COR-L47 (cell line): Measurements from ENCODE around the gene NDFIP1.

Source experiments
- DNase-seq: peaks from one replicate; lab custom pipeline; 2025; lab: John Stamatoyannopoulos, UW

NDFIP1 gene

DNA sequence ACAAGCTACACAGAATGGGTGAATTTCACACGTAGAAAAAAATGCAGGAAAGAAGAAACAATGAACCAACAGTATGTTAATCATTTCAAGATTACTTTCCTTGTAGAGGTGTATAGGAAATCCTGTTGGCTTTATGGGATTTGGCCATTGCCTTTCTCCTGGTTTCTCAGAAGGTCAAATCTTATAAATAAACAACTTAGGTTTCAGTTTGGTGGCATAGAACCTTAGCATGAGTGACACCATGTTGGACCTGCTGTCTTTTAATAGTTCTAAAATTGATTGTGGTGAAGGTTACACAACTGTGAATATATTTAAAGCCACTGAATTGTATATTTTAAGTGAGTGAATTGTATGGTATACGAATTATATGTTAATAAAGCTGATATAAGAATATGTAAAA, 16.7 kb upstream of the NDFIP1 start:
- DNase-seq, result no peak

DNA sequence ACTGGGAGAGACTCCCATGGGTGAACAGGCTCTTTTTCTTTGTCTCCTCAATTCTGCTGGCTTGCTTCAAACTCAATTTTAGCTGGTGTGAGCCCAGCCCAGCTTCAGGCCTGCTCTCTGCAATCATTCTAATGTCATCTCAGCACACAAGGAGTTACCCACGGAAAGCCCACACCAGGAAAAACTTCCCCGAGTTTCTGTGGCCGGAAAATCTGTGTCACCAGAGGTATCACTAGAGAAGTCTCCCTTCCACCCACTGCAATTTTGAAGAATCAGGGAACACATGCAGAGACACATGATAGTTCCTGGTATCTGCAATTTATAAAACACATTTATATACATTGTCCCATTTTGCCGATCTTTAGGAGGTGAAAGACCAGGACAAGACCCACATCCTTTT, 13.5 kb upstream of the NDFIP1 start:
- no peak for DNase-seq

DNA sequence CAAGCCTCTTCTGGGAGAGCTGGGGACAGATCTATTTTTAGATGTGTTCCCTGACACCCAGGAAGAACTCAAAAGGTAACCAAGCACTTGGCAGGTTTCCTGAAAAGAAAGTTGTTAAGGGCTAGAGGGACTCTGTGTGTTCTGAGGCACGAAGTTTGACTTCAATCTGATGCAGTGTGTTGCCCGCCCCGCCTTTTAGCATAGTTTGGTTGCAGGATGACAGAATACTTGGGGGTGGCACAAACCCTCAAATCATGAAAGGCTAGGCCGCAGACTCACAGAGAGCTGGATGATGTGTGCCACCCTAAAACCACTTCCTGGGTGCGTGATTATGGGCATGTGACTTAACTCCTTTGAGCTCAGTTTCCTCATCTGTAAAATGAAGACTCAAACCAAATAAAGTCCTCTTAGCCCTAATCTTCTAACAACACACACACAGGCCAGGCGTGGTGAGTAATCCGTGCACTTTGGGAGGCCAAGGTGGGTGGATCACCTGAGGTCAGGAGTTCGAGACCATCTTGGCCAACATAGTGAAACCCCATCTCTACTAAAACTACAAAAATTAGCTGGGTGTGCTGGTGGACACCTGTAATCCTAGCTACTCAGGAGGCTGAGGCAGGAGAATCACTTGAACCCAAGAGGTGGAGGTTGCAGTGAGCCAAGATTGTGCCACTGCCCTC, 12.8 kb upstream of the NDFIP1 start:
- DNase-seq, result no peak

DNA sequence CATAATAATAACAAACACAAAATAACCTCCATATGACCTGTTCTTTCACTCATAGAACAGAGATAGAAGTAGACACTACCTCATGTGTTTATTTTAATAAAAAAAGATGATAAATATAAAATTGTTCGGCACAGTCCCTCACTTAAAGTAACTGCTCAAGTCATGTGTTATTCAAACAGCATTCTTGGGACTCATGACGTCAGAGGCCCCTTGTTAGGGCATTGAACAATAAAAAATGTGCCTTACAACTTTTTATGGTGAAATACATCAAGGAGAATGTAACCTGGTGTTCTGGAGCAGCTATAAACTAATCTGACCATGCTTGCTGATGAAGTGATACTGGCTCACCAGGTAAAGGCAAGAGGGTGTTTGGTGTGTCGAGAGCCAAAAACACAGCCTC, 12.2 kb upstream of the NDFIP1 start:
- DNase-seq, result no peak

DNA sequence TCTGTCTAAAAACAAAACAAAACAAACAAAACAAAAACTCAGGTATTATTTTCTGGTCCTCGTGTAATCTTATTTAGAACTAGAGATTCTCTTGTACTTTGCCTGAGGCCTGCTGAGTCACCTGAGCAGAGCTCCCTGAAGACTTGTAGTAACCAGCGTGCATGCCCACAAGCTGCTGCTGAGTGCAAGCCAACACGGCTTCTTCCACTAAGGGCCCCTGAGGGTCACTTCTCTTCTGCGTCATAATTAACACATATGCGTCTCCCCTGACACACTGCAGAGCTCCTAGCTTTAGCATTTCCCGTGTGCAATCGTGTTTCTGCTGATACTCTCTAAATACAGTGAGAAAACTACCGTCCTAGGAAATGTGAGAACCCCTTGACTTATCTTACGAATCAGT, 10.9 kb upstream of the NDFIP1 start:
- DNase-seq, result no peak

DNA sequence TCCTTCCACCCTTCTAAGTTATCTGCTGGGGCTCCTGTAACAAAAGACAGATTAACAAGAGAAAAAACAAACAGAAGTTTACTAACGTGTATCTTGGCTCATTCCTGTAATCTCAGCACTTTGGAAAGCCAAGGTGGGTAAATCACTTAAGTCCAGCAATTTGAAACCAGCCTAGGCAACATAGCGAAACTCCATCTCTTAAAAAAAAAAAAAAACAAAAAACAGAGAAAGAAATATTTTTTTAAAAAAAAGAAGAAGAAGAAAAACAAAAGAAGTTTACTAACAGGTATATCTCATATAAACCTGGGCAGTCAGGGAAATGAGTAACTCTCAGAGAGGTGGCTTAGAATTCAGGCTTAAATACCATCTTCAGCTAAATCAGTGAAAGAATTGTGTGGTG, 10.3 kb upstream of the NDFIP1 start:
- no peak for DNase-seq

DNA sequence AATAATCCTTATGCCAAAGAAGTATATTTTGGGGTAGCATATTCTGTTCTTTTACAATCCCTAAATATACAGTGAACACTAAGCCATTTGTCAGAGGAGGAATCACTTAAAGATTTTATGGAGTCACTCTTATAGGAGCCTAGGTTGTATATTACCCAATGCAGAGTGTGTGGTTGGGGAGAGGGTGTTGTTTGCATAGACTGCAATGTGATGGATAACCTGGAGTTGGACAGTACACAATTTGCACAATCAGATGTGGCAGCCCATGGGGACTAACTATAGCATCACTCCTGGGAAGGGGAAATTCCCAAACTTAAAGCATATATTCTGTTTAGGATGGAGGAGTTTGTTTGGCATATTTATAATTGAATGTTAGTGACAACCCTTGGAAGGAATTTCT, 9.6 kb upstream of the NDFIP1 start:
- DNase-seq, result no peak

DNA sequence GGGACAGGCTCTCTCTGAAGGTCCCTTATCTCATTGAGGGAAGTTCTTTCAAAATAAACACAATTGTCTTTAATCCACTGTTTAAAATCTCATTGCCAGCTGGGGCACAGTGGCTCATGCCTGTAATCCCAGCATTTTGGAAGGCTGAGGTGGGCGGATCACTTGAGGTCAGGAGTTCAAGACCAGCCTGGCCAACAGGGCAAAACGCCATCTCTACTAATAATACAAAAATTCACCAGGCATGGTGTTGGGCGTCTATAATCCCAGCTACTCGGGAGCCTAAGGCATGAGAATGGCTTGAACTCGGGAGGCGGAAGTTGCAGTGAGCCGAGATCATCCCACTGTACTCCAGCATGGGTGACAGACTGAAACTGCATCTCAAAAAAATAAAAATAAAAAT, 8.3 kb upstream of the NDFIP1 start:
- DNase-seq, result no peak

DNA sequence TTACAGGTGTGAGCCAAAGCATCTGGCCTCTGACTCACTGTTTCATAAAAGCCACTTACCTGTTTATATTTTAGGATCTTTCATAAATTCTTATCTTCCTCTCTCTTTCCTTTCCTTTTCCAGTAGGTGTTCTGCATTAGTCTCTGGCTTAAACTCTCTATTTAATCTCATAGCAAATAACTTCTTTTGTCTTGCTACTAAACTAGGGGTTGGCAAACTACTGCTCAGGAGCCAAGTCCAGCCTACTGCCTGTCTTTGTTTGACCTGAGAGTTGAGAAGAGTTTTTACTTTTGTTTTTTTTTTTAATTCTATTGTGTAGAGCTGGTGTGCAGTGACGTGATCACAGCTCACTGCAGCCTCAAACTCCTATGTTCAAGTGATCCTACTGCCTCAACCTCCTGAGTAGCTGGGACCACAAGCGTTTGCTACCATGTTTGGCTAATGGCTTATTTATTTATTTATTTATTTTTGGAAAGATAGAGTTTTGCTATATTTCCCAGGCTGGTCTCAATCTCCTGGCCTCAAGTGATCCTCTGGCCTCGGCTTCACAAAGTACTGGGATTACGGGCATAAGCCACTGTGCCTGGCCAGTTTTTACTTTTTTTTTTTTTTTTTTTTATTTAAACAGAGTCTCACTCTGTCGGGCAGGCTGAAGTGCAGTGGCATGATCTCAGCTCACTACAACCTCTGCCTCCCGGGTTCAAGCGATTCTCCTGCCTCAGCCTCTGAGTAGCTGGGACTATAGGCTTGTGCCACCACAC, 5.4 kb upstream of the NDFIP1 start:
- no peak for DNase-seq

DNA sequence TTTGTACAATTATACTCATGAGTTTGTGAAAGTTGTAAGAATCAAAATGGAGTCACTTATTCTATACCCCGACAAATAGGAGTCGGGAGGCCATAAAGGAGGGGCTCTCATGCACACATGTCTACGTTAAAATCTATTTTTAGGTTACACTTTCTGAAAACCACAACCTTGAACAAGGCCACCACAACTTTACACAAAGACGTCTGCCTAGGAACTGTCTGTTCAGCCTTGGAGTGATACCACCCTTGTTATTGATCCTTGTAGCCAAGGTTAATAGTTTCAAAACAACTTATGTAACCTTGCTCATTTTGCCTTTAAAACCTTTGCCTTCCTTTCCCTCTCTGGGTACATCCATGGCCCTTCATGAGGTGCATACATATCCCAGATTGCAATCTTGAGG, 4.1 kb upstream of the NDFIP1 start:
- no peak for DNase-seq

DNA sequence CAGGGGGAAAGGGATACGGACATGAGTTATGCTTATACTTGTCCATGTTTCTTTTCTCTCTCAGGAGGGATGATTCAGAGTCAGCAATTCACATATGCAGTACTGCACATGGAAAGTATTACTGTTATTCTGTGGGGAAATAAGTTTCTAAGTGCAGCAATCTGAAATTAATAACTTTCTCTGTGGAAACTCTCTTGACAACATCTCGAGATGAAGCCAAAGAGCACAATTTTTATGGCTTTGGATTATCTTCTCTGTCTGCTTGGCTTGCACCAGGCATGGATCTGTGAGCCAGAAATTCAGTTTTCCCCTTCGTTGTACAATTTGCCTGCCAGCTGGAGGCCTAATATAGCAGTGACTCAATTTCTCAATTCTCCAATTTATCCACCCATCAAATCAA, 2.5 kb upstream of the NDFIP1 start:
- no peak for DNase-seq

DNA sequence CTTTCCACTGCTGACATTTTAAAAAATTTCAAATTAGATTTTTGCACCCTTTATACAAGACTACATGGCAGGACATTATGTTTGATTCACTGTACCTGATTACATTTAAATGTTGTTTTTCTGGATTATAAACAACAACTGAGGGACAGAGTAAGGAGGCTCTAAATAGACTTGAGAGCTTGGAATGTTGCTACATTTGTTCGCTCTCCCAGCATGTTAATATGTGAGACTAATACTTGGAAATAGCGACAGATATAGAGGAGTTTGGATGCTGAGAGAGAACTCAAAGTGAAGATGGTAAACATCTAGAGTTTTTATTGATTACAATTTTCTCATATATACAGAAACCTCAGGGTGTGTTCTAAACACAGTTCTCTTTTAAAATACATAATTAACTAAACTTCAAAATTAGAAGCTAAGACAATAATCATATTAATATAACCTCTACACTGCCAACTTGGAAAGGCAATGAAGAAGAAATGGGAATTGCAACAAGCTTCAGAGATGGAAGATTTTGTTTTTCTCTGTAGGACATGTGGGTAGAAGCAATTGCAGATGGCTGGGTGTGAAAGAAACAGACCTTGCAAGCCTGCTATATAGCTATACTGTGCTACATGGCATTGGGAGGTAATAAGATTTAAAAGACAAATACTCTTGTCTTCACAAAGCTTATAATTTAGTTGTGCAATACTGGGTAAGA, 1.4 kb upstream of the NDFIP1 start:
- DNase-seq, result no peak

DNA sequence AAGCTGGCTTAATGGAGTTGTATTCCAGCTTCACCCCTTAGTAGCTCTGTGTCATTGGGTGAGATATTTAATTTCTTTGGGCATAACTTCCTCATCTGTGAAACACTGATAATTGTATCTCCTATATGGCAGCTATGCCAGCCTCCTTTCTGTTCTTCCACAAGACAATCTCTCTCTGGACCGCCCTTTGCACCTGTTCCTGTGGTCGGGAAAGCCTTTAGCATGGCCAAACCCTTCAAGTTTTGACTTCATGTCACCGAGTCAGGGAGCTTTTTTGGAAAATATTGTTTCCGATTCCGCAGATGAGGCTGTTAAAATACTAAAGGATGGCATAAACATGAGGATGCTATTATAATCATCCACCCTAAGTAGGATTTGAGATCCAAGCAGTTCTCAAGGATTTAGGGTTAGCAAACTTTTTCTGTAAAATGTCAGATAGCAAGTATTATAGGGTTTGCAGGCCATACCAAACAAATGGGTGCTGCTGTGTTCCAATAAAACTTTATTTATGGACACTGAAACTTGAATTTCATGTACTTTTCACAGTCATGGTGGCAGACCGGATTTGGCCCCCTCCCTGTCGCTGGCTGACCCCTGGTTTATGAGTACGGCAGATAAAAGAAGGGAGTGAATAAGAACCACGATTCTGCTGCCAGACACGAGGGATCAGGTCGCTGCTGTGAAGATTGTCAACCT, 695 bp upstream of the NDFIP1 start:
- DNase-seq, result no peak

DNA sequence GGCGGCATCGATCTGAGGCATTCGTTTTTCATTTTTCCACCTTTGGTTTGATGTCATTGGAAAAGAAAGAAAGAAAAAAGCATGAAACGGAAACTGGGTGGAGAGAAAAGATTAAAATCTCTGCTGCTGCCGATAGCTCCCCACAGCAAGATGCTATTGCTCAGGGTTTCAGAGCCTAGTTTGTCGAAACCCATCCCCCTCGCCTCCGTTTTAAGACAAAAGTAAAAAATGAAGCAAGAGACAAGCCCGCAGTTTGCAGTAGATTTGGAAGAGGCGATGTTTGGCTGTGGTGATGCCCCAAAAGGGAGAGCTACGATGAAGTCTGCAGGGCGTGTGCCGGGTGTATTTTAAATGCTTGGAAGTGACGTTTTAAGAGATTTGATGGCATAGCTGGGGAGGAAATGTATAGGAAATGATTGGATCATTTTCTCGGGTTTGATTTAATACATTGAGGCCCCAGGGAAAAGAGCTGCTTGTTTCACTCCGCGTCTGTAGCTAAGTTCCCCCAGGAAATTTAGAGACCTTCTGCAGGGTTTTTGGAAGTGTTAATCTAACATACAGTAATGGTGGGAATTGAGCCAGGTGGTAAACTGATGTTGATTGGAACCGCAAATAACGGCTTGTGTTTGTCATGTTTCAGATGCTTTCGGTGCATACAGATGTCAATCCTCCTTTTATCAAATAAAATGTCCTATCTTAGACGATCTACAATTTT, 909 bp downstream of the NDFIP1 start:
- DNase-seq, result no peak

DNA sequence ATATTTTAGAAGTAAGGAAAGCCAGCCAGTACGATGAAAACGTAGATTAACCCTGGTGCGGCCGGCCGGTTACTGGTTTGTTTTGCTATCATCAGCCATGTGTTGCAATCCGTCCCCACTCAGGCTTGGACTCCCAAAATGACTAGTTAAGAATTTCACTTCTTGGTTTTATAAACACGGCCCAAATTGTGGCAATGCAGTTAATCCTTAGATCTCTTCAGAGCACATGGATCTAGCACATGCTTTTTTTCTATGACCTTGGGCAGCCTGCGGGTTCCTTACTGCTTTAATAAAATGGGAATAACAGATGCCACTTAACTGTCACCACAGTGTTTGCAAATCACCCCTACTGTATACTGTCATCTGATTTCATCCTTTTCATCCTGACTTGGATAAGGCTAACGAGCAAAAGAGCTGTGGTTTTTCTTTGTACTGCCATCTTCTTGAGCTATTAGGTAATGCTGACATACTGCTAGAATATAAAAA, 1.5 kb downstream of the NDFIP1 start:
- DNase-seq, result no peak

DNA sequence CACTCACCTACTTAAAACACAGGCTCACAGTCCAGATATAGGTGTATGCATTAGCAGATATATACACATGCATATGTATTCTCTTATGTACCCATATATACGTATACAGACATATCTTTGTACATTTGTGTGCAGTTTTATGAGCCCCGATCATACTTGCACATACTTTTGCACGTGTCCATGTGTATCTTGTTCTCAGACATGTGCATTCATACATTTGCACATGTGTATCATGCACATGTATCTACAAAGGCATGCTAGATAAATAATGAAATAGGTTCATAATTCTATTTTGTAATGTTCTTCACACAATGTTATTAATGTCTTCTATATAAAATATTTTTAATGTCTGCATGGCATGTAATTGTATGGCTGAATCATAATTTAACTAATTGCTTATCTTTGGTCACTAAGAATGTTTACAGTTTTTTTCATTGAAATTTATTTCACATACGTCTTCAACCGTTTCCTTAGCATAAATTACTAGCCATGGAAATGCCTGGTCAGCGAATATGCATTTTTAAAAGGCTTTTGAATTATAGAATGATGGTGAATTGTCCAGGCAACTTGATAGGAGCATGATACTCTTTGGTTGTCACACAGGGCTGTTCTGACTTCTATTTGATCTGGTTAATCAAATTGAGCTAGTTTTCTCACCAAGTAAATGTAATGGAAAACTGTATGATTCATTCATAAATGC, 2.6 kb downstream of the NDFIP1 start:
- no peak for DNase-seq

DNA sequence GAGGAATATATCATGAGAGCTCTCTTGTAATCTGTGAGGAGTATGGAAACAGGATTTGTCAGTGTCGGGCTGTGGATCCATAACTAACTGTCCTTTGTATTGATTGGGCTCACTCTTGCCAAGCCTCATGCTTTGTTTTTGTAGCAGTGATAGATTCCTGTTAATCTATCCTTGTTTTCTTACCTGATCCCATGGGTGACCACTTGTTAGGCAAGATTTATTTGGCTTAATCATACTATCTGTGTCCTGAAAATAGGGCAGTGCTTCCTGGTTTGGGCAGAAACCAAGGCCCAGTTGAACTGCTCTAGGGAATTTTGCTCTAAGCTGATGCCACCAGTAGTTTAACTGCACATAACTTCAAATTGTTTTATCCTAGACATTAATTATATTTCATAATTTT, 6.1 kb downstream of the NDFIP1 start:
- DNase-seq, result no peak

DNA sequence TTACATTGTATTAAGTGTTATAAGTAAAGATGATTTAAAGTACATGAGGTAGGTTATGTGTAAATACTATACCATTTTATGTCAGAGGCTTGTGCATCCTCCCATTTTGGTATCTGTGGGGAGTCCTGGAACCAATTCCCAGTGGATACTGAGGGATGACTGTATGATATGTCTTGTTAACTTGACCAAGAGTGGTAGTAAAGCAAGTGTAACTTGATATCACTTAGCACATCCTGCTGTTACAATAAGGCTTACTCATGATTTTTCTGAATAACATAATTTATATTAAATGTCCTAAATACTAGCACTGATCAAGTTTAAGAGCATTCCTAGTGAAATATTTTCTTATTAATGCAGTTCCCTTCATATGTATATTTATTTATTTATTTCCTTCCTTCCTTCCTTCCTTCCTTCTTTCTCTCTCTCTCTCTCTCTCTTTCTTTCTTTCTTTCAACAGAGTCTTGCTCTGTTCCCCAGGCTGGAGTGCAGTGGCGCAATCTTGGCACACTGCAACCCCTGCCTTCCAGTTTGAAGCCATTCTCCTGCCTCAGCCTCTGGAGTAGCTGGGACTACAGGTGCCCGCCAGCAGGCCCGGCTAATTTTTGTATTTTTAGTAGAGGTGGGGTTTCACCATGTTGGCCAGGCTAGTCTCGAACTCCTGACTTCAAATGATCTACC, 7.5 kb downstream of the NDFIP1 start:
- no peak for DNase-seq

DNA sequence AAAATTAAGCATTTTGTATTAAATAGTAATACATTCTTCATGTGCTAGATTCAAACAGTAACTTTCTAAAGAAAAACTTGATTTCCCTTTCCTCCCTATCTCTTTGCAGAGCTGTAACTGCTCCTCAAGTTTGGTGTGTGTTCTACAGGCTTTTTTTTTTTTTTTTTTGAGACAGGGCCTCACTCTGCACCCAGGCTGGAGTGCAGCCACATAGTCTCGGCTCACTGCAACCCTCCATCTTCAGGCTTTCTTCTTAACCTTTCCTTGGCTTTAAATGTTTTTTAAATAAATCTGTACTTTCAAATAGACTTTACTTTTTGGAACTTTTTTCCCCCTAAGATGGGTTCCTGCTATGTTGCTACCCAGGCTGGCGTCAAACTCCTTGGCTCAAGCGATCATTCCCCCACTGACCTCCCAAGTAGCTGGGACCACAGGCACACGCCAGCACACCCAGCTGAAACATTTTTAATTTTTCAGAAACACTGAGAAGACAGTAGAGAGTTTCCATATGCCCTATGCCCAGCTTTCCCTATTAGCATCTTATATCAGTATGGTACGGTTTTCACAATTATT, 9.1 kb downstream of the NDFIP1 start:
- DNase-seq, result no peak

DNA sequence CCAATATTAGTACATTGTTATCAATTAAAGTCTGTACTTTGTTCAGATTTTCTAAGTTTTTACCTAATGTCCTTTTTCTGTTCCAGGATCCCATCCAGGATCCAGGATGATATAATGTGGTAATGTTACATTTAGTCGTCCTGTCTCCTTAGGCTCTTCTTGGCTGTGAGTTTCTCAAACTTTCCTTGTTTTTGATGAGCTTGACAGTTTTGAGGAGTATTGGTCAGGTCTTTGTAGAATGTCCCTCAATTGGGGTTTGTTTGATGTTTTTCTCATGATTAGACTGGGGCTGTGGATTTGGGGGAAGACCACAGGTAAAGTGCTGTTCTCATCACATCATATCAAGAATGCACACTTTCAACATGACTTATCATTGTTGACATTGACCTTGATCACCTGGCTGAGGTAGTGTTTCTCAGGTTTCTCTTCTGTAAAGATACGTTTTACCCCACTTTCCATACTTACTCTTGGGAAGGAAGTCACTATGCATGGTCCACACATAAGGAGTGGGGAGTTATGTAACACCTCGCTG, 9.6 kb downstream of the NDFIP1 start:
- DNase-seq, result no peak
